SK-N-MC (cell line): ENCODE data around the gene NFATC1.

Experiments
- DNase-seq: peaks from one replicate; pipeline ENCODE4 v3.0.0-alpha.2; 2011; ENCODE audit warnings: low read depth, low spot score
- H3K27ac ChIP-seq: fragments of 200-600 bp; sonication (generic); 2 replicates; pipeline ENCODE4 v1.5.1; 2016; ENCODE audit warnings: mixed run types
- H3K36me3 ChIP-seq: fragments of 200-600 bp; sonication (generic); 2 replicates; pipeline ENCODE4 v1.6.1; 2017; ENCODE audit warnings: antibody characterized with exemption, low read length, mixed read lengths; ENCODE audit not compliant: insufficient read depth
- H3K4me3 ChIP-seq: fragments of 200-600 bp; sonication (generic); 2 replicates; pipeline ENCODE4 v1.5.1; 2016
- H3K9ac ChIP-seq: fragments of 200-600 bp; sonication (generic); 2 replicates; pipeline ENCODE4 v1.8.0; 2017; ENCODE audit warnings: mixed run types, mixed read lengths; ENCODE audit not compliant: insufficient read length
- H3K9me3 ChIP-seq: fragments of 200-600 bp; sonication (generic); 2 replicates; pipeline ENCODE4 v1.6.1; 2017; ENCODE audit warnings: low read depth, mild to moderate bottlenecking, antibody characterized with exemption, low read length, moderate library complexity, mixed read lengths
- EZH2 ChIP-seq: fragments of 200-600 bp; sonication (generic); IDR thresholded peaks from one replicate; pipeline ENCODE4 v1.6.1; 2017; ENCODE audit warnings: antibody characterized with exemption
- FOXP2 ChIP-seq: optimal IDR thresholded peaks from 2 replicates; pipeline ENCODE3; 2011; ENCODE audit warnings: mild to moderate bottlenecking, moderate library complexity; ENCODE audit not compliant: insufficient read depth; ENCODE audit errors: extremely low read length, control extremely low read depth
- POLR2AphosphoS5 ChIP-seq: IDR thresholded peaks from 2 replicates; pipeline ENCODE4 v1.6.1; 2012; ENCODE audit warnings: mild to moderate bottlenecking, low read depth, low read length, borderline replicate concordance

NFATC1 gene

GRCh38 chr18:79452190-79452990, 56.7 kb downstream of the NFATC1 start:
- Histone ChIP-seq H3K36me3 (no peaks in the 10 kb centered on the region; the same call in 1 of the 2 replicates), H3K9me3 (no peaks in the 10 kb centered on the region), H3K27ac (no peak overlapping the region), H3K4me3 (no peak overlapping the region), H3K9ac (no peak overlapping the region)
- TF ChIP-seq POLR2AphosphoS5 (no peak), FOXP2 (no peak), EZH2 (no peak)
- no peak for DNase-seq

- Histone ChIP-seq H3K27ac (no peak overlapping the region), H3K9me3 (no peaks in the 10 kb centered on the region), H3K4me3 (no peak overlapping the region), H3K36me3 (no peaks in the 10 kb centered on the region; the same call in 1 of the 2 replicates), H3K9ac (no peak overlapping the region)
- TF ChIP-seq FOXP2 (no peak), EZH2 (no peak), POLR2AphosphoS5 (no peak)
- DNase-seq = no peak
These were observed 57.4 kb downstream of the NFATC1 start for GRCh38 chr18:79452991-79453645.

GRCh38 chr18:79453816-79454735, 58.3 kb downstream of the NFATC1 start:
- DNase-seq = no peak
- H3K9ac ChIP-seq = no peak overlapping the region
- H3K36me3 ChIP-seq = no peaks in the 10 kb centered on the region; the same call in 1 of the 2 replicates
- H3K4me3 ChIP-seq = no peak overlapping the region
- TF ChIP-seq FOXP2 (no peak), EZH2 (no peak), POLR2AphosphoS5 (no peak)
- H3K9me3 ChIP-seq = no peaks in the 10 kb centered on the region
- H3K27ac ChIP-seq = no peak overlapping the region

GRCh38 chr18:79455261-79455660, 59.5 kb downstream of the NFATC1 start:
- TF ChIP-seq EZH2 = no peak
- no peak for TF ChIP-seq FOXP2
- TF ChIP-seq POLR2AphosphoS5 = no peak
- H3K36me3 ChIP-seq = no peaks in the 10 kb centered on the region
- H3K27ac ChIP-seq = no peak overlapping the region

GRCh38 chr18:79456105-79456980, 60.6 kb downstream of the NFATC1 start:
- H3K9ac ChIP-seq = no peak overlapping the region
- no peak overlapping the region for H3K27ac ChIP-seq
- no peak for TF ChIP-seq FOXP2
- TF ChIP-seq POLR2AphosphoS5 = no peak
- TF ChIP-seq EZH2 = no peak
- no peak for DNase-seq
- no peaks in the 10 kb centered on the region for H3K36me3 ChIP-seq
- H3K9me3 ChIP-seq = no peaks in the 10 kb centered on the region
- H3K4me3 ChIP-seq = no peak overlapping the region

More at GRCh38 chr18:79455261-79455660, 59.5 kb downstream of the NFATC1 start:
- H3K9ac ChIP-seq = no peak overlapping the region
- H3K4me3 ChIP-seq = no peak overlapping the region
- no peaks in the 10 kb centered on the region for H3K9me3 ChIP-seq
- no peak for DNase-seq

- no peak for DNase-seq
- H3K9me3 ChIP-seq = no peaks in the 10 kb centered on the region
- no peak overlapping the region for H3K4me3 ChIP-seq
- no peak overlapping the region for H3K27ac ChIP-seq
- no peak for TF ChIP-seq FOXP2
- no peak for TF ChIP-seq EZH2
- TF ChIP-seq POLR2AphosphoS5 = no peak
- no peak overlapping the region for H3K9ac ChIP-seq
- H3K36me3 ChIP-seq = no peaks in the 10 kb centered on the region
These were observed 61.5 kb downstream of the NFATC1 start for GRCh38 chr18:79457239-79457638.

GRCh38 chr18:79457652-79458051, 61.9 kb downstream of the NFATC1 start:
- H3K4me3 ChIP-seq = no peak overlapping the region
- TF ChIP-seq FOXP2 (no peak), EZH2 (no peak), POLR2AphosphoS5 (no peak)
- no peak overlapping the region for H3K9ac ChIP-seq
- no peak overlapping the region for H3K27ac ChIP-seq
- H3K36me3 ChIP-seq = no peaks in the 10 kb centered on the region
- no peaks in the 10 kb centered on the region for H3K9me3 ChIP-seq
- DNase-seq = no peak
